GM21447 (cell line): ENCODE results near the gene GLYAT.

Source experiments
- ATAC-seq: cut with Tn5 transposase; IDR thresholded peaks from one replicate; pipeline ENCODE4 v1.9.1; 2021; ENCODE audit not compliant: unreplicated experiment

GLYAT gene, protein sequence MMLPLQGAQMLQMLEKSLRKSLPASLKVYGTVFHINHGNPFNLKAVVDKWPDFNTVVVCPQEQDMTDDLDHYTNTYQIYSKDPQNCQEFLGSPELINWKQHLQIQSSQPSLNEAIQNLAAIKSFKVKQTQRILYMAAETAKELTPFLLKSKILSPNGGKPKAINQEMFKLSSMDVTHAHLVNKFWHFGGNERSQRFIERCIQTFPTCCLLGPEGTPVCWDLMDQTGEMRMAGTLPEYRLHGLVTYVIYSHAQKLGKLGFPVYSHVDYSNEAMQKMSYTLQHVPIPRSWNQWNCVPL

DNA sequence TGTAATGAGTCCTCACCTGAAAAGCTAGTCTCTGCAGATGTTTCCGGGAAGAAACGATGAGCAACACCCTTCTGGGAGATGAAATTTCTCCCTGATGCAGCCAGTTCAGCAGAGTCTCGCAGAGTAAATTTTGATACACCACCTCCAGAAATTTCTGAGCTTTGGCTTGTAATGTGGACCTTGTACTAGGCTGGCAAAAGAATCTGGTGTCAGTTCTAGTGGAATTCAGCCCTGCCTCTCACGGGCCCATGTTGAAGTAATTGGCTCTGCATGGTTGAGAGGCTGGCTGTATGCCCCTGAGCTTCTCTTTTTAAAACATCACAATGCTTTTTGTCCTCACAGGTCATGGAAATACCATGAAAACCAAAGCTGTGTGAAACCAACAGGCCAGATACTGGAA lies at the start of gene GLYAT:
Gene GLYAT, minus strand, starts transcription at position 125 of the 400 bp plus-strand sequence. CDS start 7,447 bp downstream, outside the sequence.
- ATAC-seq, result no peak

DNA sequence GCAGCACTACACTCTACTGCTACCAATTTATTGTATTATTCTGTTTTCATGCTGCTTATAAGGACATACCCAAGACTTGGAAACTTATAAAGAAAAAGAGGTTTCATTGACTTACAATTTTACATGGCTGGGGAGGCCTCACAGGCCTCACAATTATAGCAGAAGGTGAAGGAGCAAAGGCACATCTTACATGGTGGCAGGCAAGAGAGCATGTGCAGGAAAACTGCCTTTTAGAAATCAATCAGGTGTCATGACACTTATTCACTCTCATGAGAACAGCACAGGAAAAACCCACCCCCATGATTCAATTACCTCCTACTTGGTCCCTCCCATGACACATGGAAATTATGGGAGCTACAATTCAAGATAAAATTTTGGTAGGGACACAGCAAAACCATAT lies 49.6 kb upstream of the GLYAT start:
- ATAC-seq, result no peak

- ATAC-seq, result no peak
Observed at GRCh38 chr11:58780578-58780977, 48.8 kb upstream of the GLYAT start.

DNA sequence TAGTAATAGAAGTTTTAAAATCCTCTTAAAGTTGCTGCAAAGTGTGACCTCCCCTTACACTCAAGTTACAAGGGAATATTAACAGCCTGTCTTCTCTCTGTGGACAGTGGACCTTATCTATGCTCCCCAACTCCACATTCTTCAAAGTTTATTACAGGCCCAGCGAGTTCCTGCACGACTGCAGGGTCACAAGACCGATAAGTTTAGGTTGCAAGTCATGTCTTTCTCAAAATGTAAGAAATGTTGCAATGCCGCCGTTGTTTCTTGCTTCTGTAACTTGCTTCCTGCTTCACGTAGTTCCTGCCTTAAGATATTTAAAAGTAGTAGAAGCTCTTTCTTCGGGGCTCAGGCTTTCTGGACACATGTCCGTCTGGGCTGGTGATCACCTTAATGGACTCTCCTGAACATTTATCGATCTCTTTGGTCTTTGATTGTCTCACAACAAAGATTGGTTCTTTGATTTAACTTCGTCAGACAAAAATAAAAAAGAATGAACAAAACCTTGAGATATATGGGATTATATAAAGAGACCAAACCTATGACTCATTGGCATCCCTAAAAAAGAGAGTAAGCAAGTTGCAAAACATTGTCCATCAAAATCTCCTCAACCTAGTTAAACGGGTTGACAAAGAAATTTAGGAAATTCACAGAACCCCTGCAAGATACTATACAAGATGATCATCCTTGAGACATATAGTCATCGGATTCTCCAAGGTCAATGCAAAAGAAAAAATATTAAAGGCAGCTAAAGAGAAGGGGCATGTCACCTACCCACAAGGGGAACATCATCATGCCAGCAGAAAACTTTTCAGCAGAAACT lies 45.4 kb upstream of the GLYAT start:
- no peak for ATAC-seq

- no peak for ATAC-seq
Observed at GRCh38 chr11:58775066-58775708, 43.4 kb upstream of the GLYAT start.

- no peak for ATAC-seq
Observed at GRCh38 chr11:58774164-58774593, 42.4 kb upstream of the GLYAT start.

DNA sequence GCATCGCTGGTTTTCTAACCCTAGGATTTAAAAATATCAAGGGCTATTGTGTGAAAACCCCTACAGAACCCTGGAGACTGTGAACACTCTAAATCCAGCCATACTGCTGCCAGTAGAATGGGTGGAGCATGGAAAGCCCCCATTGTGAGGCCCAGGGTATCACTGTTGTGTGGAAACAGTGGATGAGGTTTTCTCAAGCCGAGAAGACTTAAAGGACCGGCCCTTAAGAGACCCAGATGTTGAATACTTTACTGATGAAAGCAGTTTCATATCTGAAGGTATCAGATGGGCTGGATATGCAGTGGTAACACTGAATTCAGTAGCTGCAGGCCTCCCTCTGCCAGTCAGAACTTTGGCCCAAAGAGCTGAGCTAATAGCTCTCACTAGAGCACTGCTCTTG lies 41.6 kb upstream of the GLYAT start:
- no peak for ATAC-seq

GRCh38 chr11:58772329-58773285 lies 40.9 kb upstream of the GLYAT start:
- ATAC-seq, result no peak

GRCh38 chr11:58771458-58771855 lies 39.7 kb upstream of the GLYAT start:
- ATAC-seq, result no peak

GRCh38 chr11:58770627-58771457 lies 39.1 kb upstream of the GLYAT start:
- no peak for ATAC-seq

- ATAC-seq, result no peak
Observed at GRCh38 chr11:58770166-58770565, 38.4 kb upstream of the GLYAT start.

- no peak for ATAC-seq
Observed at GRCh38 chr11:58769308-58769707, 37.6 kb upstream of the GLYAT start.

DNA sequence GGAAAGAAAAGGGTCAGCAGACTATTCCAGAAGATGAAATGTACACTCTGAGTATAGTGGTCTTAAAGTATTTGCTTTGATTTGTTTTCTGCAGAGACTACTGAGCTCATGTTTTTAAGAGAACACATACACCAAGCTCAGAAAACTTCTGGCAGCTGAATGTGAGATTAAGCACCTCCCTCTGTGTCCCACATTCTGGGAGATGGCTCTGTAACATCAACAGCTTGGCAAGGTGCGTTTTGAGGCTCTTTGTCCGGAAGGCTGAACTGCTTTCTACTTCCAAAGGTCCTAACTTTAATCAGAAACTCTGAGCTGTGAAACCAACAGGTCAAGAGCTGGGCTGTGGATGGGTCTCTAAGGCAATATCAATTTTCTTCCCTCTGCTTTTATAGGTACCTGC lies 36.4 kb upstream of the GLYAT start:
- no peak for ATAC-seq

DNA sequence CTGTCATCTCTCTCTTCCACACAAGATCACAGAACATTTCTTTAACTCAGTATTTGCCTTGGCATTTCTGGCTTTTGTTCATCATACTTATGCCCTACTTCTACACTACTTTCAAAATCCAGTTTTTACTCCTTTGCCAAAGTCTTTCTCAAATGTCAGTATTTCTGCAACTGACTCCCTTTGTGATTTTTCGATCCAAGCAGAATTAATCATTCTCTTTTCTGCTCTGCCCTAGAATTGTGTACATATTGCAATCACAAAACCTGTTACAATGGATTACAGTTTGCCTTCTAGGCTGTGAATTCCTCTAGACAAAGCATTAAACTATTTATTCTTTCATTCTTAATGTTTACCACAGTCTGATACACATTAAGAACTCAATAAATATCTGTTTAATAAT lies 33.3 kb upstream of the GLYAT start:
- no peak for ATAC-seq

GRCh38 chr11:58763120-58763490 lies 31.4 kb upstream of the GLYAT start:
- no peak for ATAC-seq

- no peak for ATAC-seq
Observed at GRCh38 chr11:58762284-58763119, 30.8 kb upstream of the GLYAT start.

GRCh38 chr11:58757439-58757838 lies 25.7 kb upstream of the GLYAT start:
- ATAC-seq, result no peak

- no peak for ATAC-seq
Observed at GRCh38 chr11:58745705-58746364, 14.1 kb upstream of the GLYAT start.
